ENCODE measurements around the gene CCSER1. TPM values are rescaled to one million over a fixed set of nuclear protein-coding genes. Genes with fewer than 3 reads are reported as not detected.

CCSER1 gene
- total RNA-seq, 6 donors from 2014 or later = 4.4 to 26.1 (median 13.8) TPM

DNA sequence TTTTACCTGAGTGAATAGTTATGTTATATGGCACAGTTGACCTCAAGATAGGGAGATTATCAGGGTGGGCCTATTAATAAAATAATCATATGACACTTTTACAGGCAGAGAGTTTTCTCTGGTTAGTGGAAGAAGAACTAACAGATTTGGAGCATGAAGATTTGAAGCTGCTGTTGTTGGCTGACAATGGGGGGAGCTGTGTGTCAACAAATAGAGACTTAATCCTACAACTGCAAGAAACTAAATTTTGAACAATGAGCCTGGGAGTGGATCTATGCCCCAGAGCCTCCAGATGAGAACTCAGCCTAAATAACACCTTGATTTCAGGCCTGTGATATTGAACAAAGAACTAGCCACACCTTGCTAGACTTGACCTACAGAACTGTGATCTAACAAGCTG is 7.2 kb upstream of the CCSER1 start:
- DNase-seq = no peak
- no peak for TF ChIP-seq POLR2A (IDR thresholded peaks at IDR 0.05)
- TF ChIP-seq, protein P1, sequence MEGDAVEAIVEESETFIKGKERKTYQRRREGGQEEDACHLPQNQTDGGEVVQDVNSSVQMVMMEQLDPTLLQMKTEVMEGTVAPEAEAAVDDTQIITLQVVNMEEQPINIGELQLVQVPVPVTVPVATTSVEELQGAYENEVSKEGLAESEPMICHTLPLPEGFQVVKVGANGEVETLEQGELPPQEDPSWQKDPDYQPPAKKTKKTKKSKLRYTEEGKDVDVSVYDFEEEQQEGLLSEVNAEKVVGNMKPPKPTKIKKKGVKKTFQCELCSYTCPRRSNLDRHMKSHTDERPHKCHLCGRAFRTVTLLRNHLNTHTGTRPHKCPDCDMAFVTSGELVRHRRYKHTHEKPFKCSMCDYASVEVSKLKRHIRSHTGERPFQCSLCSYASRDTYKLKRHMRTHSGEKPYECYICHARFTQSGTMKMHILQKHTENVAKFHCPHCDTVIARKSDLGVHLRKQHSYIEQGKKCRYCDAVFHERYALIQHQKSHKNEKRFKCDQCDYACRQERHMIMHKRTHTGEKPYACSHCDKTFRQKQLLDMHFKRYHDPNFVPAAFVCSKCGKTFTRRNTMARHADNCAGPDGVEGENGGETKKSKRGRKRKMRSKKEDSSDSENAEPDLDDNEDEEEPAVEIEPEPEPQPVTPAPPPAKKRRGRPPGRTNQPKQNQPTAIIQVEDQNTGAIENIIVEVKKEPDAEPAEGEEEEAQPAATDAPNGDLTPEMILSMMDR (IDR thresholded peaks at IDR 0.05) = no peak
- TF ChIP-seq EP300 (IDR thresholded peaks at IDR 0.05) = no peak
- TF ChIP-seq POLR2AphosphoS5 (IDR thresholded peaks at IDR 0.05) = no peak
- Histone ChIP-seq H3K27ac (no peak overlapping the region), H3K36me3 (no peaks in the 10 kb centered on the region), H3K27me3 (no peaks in the 10 kb centered on the region), H3K9me3 (no peaks in the 10 kb centered on the region), H3K4me3 (no peak overlapping the region), H3K4me1 (no peaks in the 10 kb centered on the region)
- no peak for ATAC-seq (ENCODE audit: low FRiP score in 2 of 2)

DNA sequence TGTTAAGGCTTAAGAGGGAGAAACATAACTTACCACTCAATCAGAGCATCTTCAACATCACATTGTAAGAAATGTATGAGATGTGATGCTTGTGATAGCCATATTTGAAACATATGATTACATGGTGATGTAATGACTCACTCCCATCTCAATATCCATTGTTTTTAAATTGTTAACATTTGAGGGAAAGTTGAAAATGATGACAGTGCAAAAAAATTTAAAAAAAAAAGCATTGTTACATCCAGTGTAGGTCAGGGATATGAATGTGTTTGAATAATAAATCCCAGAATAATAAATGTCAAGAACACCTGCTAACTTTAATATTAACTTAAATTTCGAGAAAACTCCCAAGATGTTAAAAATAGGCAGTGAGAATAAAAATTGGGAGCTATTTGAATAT is 6.4 kb upstream of the CCSER1 start:
- Histone ChIP-seq H3K4me3 (no peak overlapping the region), H3K36me3 (no peaks in the 10 kb centered on the region), H3K27ac (no peak overlapping the region), H3K9me3 (no peaks in the 10 kb centered on the region), H3K4me1 (no peaks in the 10 kb centered on the region), H3K27me3 (no peaks in the 10 kb centered on the region)
- ATAC-seq (ENCODE audit: low FRiP score in 2 of 2) = no peak
- 75 to 79% methylated on average over 1 of the region's 1 CpG for WGBS, 2 donors
- TF ChIP-seq, protein P1 (IDR thresholded peaks at IDR 0.05) = no peak
- no peak for TF ChIP-seq POLR2AphosphoS5 (IDR thresholded peaks at IDR 0.05)
- no peak for DNase-seq

DNA sequence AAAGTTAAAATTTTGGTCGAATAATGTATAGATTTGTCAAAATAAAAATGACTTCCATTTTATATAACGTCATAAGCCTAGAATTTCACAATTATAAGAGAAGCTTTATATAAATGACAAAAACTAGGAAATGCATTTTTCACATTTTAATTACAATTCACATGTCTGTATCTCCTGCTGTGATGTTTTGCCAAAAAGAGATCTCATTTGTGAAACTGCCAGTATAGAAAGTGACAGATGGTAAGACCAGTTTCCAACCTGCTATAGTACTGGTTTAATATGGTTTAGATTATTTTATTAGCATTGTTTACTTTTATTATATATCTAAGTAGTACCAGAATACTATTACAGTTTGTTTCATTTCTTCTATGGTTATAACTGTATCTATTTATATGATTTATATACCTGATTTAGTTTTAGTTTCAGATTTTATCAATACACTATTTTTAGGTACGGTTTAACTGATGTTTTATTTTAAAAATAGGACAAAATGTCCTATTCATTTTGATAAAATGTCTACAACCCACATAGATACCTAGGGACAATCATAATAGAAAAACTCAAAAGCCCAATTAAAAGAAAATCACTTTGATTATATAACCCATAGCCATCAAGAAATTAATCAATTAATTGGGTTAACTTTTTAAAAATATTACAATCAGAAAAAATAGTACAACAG is 5.4 kb upstream of the CCSER1 start:
- Histone ChIP-seq H3K4me1 (peaks cover 0 to 3% (median under 1%) of the 10 kb centered on the region in 4 donors), H3K27ac (no peak overlapping the region), H3K27me3 (no peaks in the 10 kb centered on the region), H3K36me3 (no peaks in the 10 kb centered on the region), H3K4me3 (no peak overlapping the region), H3K9me3 (no peaks in the 10 kb centered on the region)
- TF ChIP-seq POLR2AphosphoS5 (IDR thresholded peaks at IDR 0.05) = no peak
- TF ChIP-seq, protein P1 (IDR thresholded peaks at IDR 0.05) = no peak
- no peak for TF ChIP-seq POLR2A (IDR thresholded peaks at IDR 0.05)
- no peak for TF ChIP-seq EP300 (IDR thresholded peaks at IDR 0.05)
- DNase-seq = no peak
- no peak for ATAC-seq (ENCODE audit: low FRiP score in 2 of 2)
- 78 to 83% methylated on average over 3 of the region's 3 CpGs for WGBS, 2 donors

DNA sequence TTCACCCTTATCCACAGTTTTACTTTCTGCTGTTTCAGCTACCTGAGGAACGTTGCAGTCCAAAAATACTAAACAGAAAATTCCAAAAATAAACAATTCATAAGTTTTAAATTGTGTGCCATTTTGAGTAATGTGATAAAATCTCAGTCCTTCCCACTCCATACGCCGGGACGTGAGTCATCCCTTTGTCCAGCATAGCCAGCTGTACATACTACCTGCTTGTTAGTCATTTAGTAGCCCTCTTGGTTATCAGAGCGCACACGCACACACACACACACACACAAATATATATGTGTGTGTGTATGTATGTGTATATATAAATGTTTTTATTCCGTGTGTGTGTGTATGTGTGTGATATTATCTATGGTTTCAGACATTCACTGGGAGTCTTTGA is 4.8 kb upstream of the CCSER1 start:
- Histone ChIP-seq H3K9me3 (no peaks in the 10 kb centered on the region), H3K27ac (no peak overlapping the region), H3K4me1 (peaks cover 0 to 8% (median 4%) of the 10 kb centered on the region in 4 donors), H3K4me3 (no peak overlapping the region), H3K36me3 (no peaks in the 10 kb centered on the region), H3K27me3 (no peaks in the 10 kb centered on the region)
- DNase-seq (no peak), ATAC-seq (ENCODE audit: low FRiP score in 2 of 2) (no peak)
- TF ChIP-seq POLR2A (IDR thresholded peaks at IDR 0.05) (no peak), POLR2AphosphoS5 (IDR thresholded peaks at IDR 0.05) (no peak), EP300 (IDR thresholded peaks at IDR 0.05) (no peak)
- TF ChIP-seq, protein P1 (IDR thresholded peaks at IDR 0.05) = no peak
- 72 to 80% methylated on average over 7 of the region's 7 CpGs for WGBS, 2 donors

DNA sequence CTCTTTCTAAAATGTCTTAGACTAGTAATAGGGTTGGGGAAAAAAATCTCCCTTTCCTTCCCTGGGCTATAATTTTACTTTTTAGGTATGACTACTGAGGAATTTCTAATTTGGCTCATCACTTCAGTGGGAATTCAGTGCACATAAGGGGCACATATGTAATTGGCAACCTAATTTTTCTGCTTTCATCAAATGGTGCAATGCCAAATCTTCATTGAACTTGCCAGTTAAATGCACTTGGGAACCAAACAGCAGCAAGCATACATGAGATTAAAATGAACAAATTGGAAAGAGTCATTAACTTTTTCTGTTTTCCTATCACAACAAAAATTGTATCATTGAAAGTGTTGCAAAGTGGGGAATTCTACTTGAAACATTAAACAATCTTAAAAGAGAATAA is 2.9 kb upstream of the CCSER1 start:
- H3K4me3 ChIP-seq = no peak overlapping the region
- H3K27ac ChIP-seq = no peak overlapping the region
- no peaks in the 10 kb centered on the region for H3K36me3 ChIP-seq
- H3K4me1 ChIP-seq = peaks cover 5 to 23% (median 11%) of the 10 kb centered on the region in 4 donors
- DNase-seq (no peak), ATAC-seq (ENCODE audit: low FRiP score in 2 of 2) (no peak)
- TF ChIP-seq EP300 (IDR thresholded peaks at IDR 0.05) = no peak
- TF ChIP-seq POLR2AphosphoS5 (IDR thresholded peaks at IDR 0.05) = no peak
- TF ChIP-seq, protein P1 (IDR thresholded peaks at IDR 0.05) = no peak
- no peak for TF ChIP-seq POLR2A (IDR thresholded peaks at IDR 0.05)
- H3K9me3 ChIP-seq = no peaks in the 10 kb centered on the region
- H3K27me3 ChIP-seq = peaks cover 0 to 5% (median 0%) of the 10 kb centered on the region in 4 donors

Data from upper lobe of left lung (tissue), 6 donors.